GM12891 (cell line): ENCODE measurements around the gene CAMTA1.

ENCODE experiments used
- POLR2A ChIP-seq: IDR thresholded peaks from 2 replicates; pipeline ENCODE4 v1.6.1; 2011; ENCODE audit warnings: low read depth, low read length, control low read depth
- POLR2AphosphoS5 ChIP-seq: IDR thresholded peaks from 2 replicates; pipeline ENCODE4 v1.6.1; 2011; ENCODE audit warnings: low read depth, low read length, control low read depth

DNA sequence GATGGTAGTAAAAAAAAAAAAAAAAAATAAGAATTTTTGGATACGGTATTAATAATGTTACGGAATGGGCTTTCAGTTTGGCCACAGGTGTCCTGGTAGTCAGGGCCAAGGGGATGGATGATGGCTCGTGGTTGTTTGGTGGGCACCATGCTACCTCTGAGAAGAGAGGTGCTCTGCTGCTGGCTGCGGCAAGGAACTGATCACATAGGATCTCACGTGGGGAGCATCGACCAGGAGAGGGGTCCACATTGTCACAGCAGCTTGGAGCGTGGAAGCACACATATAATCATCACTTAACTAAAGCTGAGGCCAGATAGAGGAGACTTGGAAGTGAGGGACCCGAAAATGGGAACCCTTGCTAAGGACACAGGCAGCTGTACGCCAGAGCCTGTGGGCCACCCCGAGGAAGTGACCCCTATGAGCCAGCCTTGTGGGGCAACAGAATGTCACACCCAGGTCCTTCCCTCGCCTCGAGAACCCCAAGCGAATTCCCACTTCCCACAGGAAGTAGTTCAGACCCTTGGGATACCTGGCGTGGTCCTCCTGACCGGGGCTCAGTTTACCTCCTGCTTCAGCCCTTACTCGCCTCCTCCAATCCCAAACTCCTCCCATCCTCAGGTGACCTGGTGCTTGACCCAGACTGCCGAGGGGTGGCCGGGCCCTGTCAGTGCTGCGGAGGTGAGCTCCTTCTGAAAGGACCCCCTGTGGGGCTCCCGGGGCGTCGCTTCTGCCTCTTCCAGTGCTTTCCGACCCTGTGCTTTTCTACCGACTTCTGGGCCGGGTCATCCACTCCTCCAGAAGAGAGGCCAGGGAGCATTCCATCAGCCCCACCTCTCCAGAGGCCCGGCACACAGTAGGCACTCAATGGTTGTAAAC, 222.0 kb downstream of the CAMTA1 start:
- TF ChIP-seq POLR2A = no peak
- TF ChIP-seq POLR2AphosphoS5 = no peak
